ENCODE results near the gene EIF3M. TPM values are rescaled to one million over a fixed set of nuclear protein-coding genes. Genes with fewer than 3 reads are reported as not detected.

Gene EIF3M
- total and polyA plus RNA-seq, 4 donors: 115 to 223 (median 142) TPM

DNA sequence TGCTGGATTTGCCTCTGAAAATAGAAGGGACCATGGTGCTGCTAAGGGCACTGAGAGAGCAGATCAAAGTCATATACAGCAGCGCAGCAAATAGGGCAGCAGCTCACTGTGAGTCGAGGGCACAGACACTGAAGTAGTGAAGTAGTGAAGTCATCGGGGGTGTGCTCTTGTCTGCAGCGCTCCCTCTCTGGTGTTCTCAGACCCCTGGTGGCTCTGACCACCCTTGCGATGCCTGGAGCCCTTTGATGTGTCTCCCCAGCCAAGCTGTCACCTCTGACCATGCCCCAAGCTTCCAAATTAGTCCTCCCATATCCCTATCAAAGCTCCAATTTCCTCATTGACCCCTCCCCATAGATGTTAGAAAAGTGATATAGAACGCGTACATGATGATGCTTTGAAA is 27.7 kb upstream of the EIF3M start (continued):
- TF ChIP-seq FOXA2 (IDR thresholded peaks at IDR 0.05): no peak
- TF ChIP-seq RXRA (IDR thresholded peaks at IDR 0.05): no peak
- TF ChIP-seq FOXA1 (IDR thresholded peaks at IDR 0.05): no peak
- no peak for TF ChIP-seq YY1 (IDR thresholded peaks at IDR 0.05)
- no peak for TF ChIP-seq NR2F2 (IDR thresholded peaks at IDR 0.05)
- no peak for TF ChIP-seq EGR1 (IDR thresholded peaks at IDR 0.05; ENCODE audit: low read depth in 2 of 2)
- no peak for TF ChIP-seq RAD21 (IDR thresholded peaks at IDR 0.05)

DNA sequence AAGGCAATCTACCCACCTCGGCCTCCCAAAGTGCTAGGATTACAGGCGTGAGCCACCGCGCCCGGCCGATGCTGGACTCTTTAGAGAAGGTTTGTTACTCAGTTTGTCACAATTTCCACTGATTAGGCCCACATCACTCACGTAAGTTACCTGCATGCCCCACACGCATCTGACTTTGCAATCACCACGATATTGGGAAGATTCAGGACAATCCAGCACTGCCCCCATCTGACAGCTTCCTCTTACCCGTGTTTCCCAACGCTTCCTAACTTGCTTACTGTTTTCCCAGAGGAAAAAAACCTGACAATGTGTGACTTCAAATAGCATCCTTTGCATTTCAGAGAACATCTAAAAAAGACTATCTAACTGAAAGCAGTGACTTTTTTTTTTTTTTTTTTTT is 21.8 kb upstream of the EIF3M start:
- H3K4me1 ChIP-seq (ENCODE audit: control insufficient read depth in 4 of 4, insufficient read depth in 4 of 4, low read length in 3 of 4): no peaks in the 10 kb centered on the region
- no peak for DNase-seq (ENCODE audit: low spot score)
- H3K9me3 ChIP-seq (ENCODE audit: control insufficient read depth in 4 of 4, low read length in 3 of 4): no peaks in the 10 kb centered on the region
- H3K9ac ChIP-seq (ENCODE audit: low read depth in 1 of 2, low read length in 2 of 2): no peak overlapping the region
- peaks cover 0 to 4% (median 0%) of the 10 kb centered on the region in 4 donors for H3K27me3 ChIP-seq (ENCODE audit: control insufficient read depth in 4 of 4, insufficient read depth in 4 of 4, low read length in 3 of 4)
- no peak for TF ChIP-seq TAF1 (conservative IDR thresholded peaks at IDR 0.05)
- TF ChIP-seq, protein P1, sequence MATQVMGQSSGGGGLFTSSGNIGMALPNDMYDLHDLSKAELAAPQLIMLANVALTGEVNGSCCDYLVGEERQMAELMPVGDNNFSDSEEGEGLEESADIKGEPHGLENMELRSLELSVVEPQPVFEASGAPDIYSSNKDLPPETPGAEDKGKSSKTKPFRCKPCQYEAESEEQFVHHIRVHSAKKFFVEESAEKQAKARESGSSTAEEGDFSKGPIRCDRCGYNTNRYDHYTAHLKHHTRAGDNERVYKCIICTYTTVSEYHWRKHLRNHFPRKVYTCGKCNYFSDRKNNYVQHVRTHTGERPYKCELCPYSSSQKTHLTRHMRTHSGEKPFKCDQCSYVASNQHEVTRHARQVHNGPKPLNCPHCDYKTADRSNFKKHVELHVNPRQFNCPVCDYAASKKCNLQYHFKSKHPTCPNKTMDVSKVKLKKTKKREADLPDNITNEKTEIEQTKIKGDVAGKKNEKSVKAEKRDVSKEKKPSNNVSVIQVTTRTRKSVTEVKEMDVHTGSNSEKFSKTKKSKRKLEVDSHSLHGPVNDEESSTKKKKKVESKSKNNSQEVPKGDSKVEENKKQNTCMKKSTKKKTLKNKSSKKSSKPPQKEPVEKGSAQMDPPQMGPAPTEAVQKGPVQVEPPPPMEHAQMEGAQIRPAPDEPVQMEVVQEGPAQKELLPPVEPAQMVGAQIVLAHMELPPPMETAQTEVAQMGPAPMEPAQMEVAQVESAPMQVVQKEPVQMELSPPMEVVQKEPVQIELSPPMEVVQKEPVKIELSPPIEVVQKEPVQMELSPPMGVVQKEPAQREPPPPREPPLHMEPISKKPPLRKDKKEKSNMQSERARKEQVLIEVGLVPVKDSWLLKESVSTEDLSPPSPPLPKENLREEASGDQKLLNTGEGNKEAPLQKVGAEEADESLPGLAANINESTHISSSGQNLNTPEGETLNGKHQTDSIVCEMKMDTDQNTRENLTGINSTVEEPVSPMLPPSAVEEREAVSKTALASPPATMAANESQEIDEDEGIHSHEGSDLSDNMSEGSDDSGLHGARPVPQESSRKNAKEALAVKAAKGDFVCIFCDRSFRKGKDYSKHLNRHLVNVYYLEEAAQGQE (IDR thresholded peaks at IDR 0.05): no peak
- H3K27ac ChIP-seq (ENCODE audit: low read depth in 1 of 2, low read length in 2 of 2): no peak overlapping the region
- H3K36me3 ChIP-seq (ENCODE audit: control insufficient read depth in 4 of 4, insufficient read depth in 3 of 4, low read depth in 1 of 4, low read length in 3 of 4): no peaks in the 10 kb centered on the region
- H3K4me3 ChIP-seq (ENCODE audit: low read depth in 1 of 3, low read length in 3 of 3): no peak overlapping the region
- 86% methylated on average over 11 of the region's 11 CpGs for WGBS

DNA sequence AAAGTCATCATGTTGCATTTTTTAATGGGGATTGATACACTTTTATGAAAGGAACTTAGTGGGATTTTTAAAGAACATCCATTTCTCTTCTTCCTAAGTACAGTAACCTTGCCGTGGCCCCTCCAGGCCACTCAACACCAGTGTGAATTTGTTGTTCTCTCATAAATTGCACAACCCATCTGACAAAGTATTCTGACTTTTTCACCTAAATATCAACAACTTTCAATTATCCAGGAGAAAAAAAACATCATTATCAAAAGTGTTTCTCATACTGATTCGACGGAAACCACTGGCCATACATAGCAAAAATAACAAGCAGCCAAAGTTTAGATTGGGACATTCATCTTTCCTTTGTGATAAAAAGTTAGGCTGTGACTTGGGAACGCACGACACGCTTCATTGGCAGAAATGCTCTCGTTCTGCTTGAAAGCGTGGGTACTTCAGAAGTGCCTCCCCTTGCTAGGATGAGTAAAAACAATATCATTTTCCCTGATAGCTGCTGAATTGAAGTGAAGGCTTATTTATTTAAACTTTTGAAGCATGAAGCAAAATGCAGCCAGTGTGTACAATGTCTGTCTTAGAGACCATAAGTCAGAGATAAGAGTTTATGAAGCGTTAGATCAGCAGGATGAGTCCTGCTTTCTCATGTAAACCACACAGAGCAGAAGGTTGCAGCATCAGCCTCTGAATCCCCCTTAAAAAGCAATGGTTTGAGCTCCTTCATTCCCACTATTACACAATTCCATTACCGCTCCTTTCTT is 20.6 kb upstream of the EIF3M start:
- Histone ChIP-seq H3K9ac (ENCODE audit: low read depth in 1 of 2, low read length in 2 of 2) (no peak overlapping the region), H3K9me3 (ENCODE audit: control insufficient read depth in 4 of 4, low read length in 3 of 4) (no peaks in the 10 kb centered on the region), H3K4me1 (ENCODE audit: control insufficient read depth in 4 of 4, insufficient read depth in 4 of 4, low read length in 3 of 4) (no peaks in the 10 kb centered on the region), H3K27ac (ENCODE audit: low read depth in 1 of 2, low read length in 2 of 2) (no peak overlapping the region), H3K36me3 (ENCODE audit: control insufficient read depth in 4 of 4, insufficient read depth in 3 of 4, low read depth in 1 of 4, low read length in 3 of 4) (no peaks in the 10 kb centered on the region), H3K27me3 (ENCODE audit: control insufficient read depth in 4 of 4, insufficient read depth in 4 of 4, low read length in 3 of 4) (peaks cover 0 to 4% (median 0%) of the 10 kb centered on the region in 4 donors), H3K4me3 (ENCODE audit: low read depth in 1 of 3, low read length in 3 of 3) (no peak overlapping the region)
- TF ChIP-seq RXRA (IDR thresholded peaks at IDR 0.05) (no peak), GABPA (IDR thresholded peaks at IDR 0.05 in 1 of 2, conservative IDR thresholded peaks at IDR 0.05 in 1 of 2) (no peak), YY1 (IDR thresholded peaks at IDR 0.05) (no peak), HNF4A (conservative IDR thresholded peaks at IDR 0.05) (no peak), SP1 (IDR thresholded peaks at IDR 0.05) (no peak), HNF4G (IDR thresholded peaks at IDR 0.05) (no peak), FOXA2 (IDR thresholded peaks at IDR 0.05) (no peak), NR2F2 (IDR thresholded peaks at IDR 0.05) (no peak), EGR1 (IDR thresholded peaks at IDR 0.05; ENCODE audit: low read depth in 2 of 2) (no peak), FOXA1 (IDR thresholded peaks at IDR 0.05) (no peak)
- TF ChIP-seq, protein P2, sequence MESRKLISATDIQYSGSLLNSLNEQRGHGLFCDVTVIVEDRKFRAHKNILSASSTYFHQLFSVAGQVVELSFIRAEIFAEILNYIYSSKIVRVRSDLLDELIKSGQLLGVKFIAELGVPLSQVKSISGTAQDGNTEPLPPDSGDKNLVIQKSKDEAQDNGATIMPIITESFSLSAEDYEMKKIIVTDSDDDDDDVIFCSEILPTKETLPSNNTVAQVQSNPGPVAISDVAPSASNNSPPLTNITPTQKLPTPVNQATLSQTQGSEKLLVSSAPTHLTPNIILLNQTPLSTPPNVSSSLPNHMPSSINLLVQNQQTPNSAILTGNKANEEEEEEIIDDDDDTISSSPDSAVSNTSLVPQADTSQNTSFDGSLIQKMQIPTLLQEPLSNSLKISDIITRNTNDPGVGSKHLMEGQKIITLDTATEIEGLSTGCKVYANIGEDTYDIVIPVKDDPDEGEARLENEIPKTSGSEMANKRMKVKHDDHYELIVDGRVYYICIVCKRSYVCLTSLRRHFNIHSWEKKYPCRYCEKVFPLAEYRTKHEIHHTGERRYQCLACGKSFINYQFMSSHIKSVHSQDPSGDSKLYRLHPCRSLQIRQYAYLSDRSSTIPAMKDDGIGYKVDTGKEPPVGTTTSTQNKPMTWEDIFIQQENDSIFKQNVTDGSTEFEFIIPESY (IDR thresholded peaks at IDR 0.05): no peak
- TF ChIP-seq, protein P3, sequence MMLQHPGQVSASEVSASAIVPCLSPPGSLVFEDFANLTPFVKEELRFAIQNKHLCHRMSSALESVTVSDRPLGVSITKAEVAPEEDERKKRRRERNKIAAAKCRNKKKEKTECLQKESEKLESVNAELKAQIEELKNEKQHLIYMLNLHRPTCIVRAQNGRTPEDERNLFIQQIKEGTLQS (IDR thresholded peaks at IDR 0.05): no peak
- TF ChIP-seq, protein P4, sequence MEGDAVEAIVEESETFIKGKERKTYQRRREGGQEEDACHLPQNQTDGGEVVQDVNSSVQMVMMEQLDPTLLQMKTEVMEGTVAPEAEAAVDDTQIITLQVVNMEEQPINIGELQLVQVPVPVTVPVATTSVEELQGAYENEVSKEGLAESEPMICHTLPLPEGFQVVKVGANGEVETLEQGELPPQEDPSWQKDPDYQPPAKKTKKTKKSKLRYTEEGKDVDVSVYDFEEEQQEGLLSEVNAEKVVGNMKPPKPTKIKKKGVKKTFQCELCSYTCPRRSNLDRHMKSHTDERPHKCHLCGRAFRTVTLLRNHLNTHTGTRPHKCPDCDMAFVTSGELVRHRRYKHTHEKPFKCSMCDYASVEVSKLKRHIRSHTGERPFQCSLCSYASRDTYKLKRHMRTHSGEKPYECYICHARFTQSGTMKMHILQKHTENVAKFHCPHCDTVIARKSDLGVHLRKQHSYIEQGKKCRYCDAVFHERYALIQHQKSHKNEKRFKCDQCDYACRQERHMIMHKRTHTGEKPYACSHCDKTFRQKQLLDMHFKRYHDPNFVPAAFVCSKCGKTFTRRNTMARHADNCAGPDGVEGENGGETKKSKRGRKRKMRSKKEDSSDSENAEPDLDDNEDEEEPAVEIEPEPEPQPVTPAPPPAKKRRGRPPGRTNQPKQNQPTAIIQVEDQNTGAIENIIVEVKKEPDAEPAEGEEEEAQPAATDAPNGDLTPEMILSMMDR (IDR thresholded peaks at IDR 0.05; ENCODE audit: low read depth, low read length, missing input control): no peak
- 77% methylated on average over 10 of the region's 10 CpGs for WGBS
- DNase-seq (ENCODE audit: low spot score): no peak

All from liver (tissue), 9 donors.